HEK293T (cell line): ENCODE measurements around the gene TADA1.
"Not testable (repeated sequence)": the region's sequence is repeated elsewhere in the genome, so short reads cannot be mapped to it uniquely, and the experiment has no call there.

ENCODE experiments used
- CTCF ChIA-PET: fragments of 350-600 bp; formaldehyde crosslinking; extraction: SDS; loops from one replicate; lab custom pipeline; 2021; ENCODE audit warnings: antibody characterized with exemption, inconsistent platforms; lab: Yijun Ruan, JAX
- POLR2A ChIA-PET: fragments of 350-600 bp; formaldehyde crosslinking; extraction: SDS; loops from one replicate; lab custom pipeline; 2020; ENCODE audit warnings: antibody characterized with exemption, inconsistent platforms; lab: Yijun Ruan, JAX
- DNase-seq: peaks from one replicate; pipeline ENCODE4 v3.0.0; 2012; ENCODE audit warnings: mixed read lengths; ENCODE audit errors: extremely low spot score
- ARNT ChIP-seq: fragments of 450-650 bp; IDR thresholded peaks from 2 replicates; pipeline ENCODE4 v1.6.1; 2017; ENCODE audit warnings: mild to moderate bottlenecking
- BHLHE40 ChIP-seq: fragments of 450-650 bp; IDR thresholded peaks from 2 replicates; pipeline ENCODE4 v1.6.1; 2016; ENCODE audit warnings: mild to moderate bottlenecking, moderate library complexity, borderline replicate concordance
- CTBP1 ChIP-seq: fragments of 450-650 bp; IDR thresholded peaks from 2 replicates; pipeline ENCODE4 v1.6.1; 2016; ENCODE audit warnings: borderline replicate concordance
- FOXA1 ChIP-seq: fragments of 450-650 bp; IDR thresholded peaks from 2 replicates; pipeline ENCODE4 v1.6.1; 2016; ENCODE audit warnings: mild to moderate bottlenecking
- FOXK2 ChIP-seq: fragments of 450-650 bp; IDR thresholded peaks from 2 replicates; pipeline ENCODE4 v1.6.1; 2016; ENCODE audit warnings: mild to moderate bottlenecking
- FOXM1 ChIP-seq: fragments of 450-650 bp; IDR thresholded peaks from 2 replicates; pipeline ENCODE4 v1.6.1; 2017; ENCODE audit warnings: mild to moderate bottlenecking, borderline replicate concordance
- HDGF ChIP-seq: fragments of 450-650 bp; IDR thresholded peaks from 2 replicates; pipeline ENCODE4 v1.6.1; 2017; ENCODE audit warnings: antibody characterized with exemption, borderline replicate concordance
- L3MBTL2 ChIP-seq: fragments of 450-650 bp; conservative IDR thresholded peaks from 2 replicates; pipeline ENCODE4 v1.6.1; 2016; ENCODE audit warnings: mild to moderate bottlenecking
- LEF1 ChIP-seq: fragments of 450-650 bp; IDR thresholded peaks from 2 replicates; pipeline ENCODE4 v1.6.1; 2017; ENCODE audit warnings: mild to moderate bottlenecking, borderline replicate concordance
- NFRKB ChIP-seq: fragments of 450-650 bp; IDR thresholded peaks from 2 replicates; pipeline ENCODE4 v1.6.1; 2016; ENCODE audit warnings: mild to moderate bottlenecking, moderate library complexity
- SP1 ChIP-seq: fragments of 450-650 bp; IDR thresholded peaks from 2 replicates; pipeline ENCODE4 v1.6.1; 2017
- SUZ12 ChIP-seq: fragments of 450-650 bp; IDR thresholded peaks from 2 replicates; pipeline ENCODE4 v1.6.1; 2016; ENCODE audit warnings: mild to moderate bottlenecking
- TARDBP ChIP-seq: fragments of 450-650 bp; IDR thresholded peaks from 2 replicates; pipeline ENCODE4 v1.6.1; 2016
- ZNF384 ChIP-seq: fragments of 450-650 bp; IDR thresholded peaks from 2 replicates; pipeline ENCODE4 v1.6.1; 2016
- TF ChIP-seq, protein P1 (sequence below): fragments of 450-650 bp; IDR thresholded peaks from 2 replicates; pipeline ENCODE4 v1.6.1; 2016

Gene TADA1

DNA sequence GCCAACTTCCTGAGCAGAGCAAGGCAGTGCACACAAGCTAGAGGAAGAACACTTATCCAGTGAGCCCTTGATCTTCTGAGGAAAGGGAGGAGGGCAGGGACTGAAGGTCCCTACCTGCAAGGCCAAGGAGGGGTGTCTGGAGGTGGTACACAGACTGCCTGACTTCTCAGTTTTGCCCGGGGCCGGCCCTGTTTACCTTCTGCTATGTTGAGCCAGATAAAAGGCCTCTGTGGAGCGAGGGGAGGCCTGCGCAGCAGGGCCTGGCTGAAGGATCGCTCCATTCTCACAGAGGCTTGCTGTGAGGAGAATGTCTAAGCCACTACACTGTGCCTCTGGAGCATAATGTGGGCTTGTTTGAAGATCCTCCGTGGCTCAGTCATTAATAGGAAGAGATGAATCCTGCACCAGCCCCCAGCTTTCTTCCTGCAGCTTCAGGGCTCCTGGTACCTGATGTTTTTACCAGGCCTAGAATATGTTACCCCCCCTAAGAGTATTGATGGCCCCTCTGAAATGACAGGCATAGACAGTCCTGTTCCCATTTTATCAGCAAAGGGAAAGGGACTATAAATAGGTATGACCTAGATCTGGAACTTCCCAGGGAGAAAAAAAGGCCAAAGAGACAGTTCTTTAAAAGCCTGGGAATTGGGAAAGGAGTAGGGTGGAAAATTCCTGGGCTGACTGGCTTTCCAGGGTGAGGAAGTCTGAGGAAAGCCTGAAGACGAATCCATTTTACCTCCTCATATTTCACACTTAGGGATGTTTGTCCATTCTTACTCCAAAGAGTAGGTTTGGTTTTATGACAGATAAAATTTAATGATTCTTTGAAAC is 32.1 kb downstream of the TADA1 start:
- TF ChIP-seq ZNF384 = no peak
- no peak for TF ChIP-seq TARDBP
- no peak for TF ChIP-seq NFRKB
- no peak for TF ChIP-seq SP1
- TF ChIP-seq, protein P1, sequence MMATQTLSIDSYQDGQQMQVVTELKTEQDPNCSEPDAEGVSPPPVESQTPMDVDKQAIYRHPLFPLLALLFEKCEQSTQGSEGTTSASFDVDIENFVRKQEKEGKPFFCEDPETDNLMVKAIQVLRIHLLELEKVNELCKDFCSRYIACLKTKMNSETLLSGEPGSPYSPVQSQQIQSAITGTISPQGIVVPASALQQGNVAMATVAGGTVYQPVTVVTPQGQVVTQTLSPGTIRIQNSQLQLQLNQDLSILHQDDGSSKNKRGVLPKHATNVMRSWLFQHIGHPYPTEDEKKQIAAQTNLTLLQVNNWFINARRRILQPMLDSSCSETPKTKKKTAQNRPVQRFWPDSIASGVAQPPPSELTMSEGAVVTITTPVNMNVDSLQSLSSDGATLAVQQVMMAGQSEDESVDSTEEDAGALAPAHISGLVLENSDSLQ = no peak
- TF ChIP-seq ARNT = no peak
- no peak for TF ChIP-seq SUZ12
- TF ChIP-seq FOXK2 = no peak
- no peak for TF ChIP-seq BHLHE40
- no peak for TF ChIP-seq HDGF
- TF ChIP-seq FOXA1 = no peak
- ChIA-PET CTCF (no interaction called here), POLR2A (no interaction called here)
- DNase-seq = no peak

DNA sequence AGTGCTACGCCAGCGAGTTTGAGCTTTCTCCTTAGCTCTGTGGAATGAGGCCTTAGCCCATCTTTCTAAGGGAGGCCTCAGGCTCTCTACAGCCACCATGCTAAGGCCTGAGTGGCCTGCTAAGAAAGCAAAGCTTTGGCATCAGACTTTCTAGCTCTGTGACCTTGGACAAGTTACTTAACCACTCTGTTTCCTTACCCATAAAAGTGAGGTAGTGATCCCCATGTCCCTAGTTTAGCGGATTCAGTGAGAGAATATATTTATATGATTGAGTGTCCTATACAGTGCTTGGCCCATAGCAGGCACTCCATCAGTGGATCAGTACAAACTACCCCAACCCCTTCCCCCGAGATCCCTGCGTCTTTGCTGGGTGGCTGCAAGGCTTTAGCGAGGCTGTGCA is 32.7 kb downstream of the TADA1 start:
- DNase-seq = no peak
- CTCF ChIA-PET = no interaction called here
- TF ChIP-seq SUZ12 = no peak
- TF ChIP-seq BHLHE40 = no peak
- no peak for TF ChIP-seq SP1
- no peak for TF ChIP-seq LEF1
- TF ChIP-seq FOXK2 = no peak
- TF ChIP-seq FOXA1 = no peak
- TF ChIP-seq, protein P1 = no peak
- POLR2A ChIA-PET = no interaction called here

DNA sequence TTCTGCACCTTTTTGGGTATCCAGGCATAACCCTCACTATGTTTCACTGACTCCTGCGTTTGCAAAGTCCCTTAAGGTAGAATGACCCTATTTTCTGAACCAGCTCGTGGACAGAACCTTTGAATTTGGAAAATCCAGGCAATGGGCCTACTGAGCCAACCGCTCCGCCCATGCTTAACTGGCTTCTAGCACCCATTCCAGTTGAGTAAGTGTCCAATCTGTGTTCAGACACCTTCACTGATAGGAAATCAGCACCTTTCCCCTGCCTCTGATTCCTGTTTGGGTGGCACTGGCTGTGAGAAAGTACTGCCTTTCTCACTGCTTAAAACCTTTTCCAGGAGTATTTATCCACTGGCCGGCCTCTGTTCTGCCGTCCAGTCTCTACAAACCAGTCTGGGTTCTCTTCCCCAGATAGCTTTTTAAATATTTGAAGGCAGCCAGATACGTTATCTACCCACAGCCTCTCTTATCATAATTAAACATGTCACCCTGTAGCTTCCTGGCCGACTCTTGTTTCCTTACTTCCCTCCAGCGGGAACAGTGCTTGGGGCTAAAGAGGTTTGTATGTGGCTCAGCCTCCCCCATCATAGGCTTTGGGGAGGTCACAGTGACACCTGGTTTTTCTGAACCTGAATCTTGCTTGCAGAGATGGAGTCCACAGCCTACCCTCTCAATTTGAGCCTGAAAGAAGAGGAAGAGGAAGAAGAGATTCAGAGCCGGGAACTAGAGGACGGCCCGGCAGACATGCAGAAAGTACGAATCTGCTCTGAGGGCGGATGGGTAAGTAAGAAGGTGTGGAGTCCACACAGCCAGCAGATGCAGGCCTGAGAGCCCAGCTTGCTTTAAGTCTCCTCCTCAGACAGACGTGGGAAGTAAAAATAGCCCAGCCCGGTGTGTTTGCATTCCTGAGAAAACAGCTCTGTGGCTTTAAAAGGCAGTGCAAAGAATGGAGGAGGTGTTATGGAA is 35.5 kb downstream of the TADA1 start:
- DNase-seq = no peak
- CTCF ChIA-PET = no interaction called here
- POLR2A ChIA-PET = interaction anchor here (0.9 to 1.6 kb wide), 3 partner anchors 18 to 131 kb away, joined by 3 to 4 read pairs (median 3); partner anchors contain the start of gene TADA1
- TF ChIP-seq TARDBP = no peak

DNA sequence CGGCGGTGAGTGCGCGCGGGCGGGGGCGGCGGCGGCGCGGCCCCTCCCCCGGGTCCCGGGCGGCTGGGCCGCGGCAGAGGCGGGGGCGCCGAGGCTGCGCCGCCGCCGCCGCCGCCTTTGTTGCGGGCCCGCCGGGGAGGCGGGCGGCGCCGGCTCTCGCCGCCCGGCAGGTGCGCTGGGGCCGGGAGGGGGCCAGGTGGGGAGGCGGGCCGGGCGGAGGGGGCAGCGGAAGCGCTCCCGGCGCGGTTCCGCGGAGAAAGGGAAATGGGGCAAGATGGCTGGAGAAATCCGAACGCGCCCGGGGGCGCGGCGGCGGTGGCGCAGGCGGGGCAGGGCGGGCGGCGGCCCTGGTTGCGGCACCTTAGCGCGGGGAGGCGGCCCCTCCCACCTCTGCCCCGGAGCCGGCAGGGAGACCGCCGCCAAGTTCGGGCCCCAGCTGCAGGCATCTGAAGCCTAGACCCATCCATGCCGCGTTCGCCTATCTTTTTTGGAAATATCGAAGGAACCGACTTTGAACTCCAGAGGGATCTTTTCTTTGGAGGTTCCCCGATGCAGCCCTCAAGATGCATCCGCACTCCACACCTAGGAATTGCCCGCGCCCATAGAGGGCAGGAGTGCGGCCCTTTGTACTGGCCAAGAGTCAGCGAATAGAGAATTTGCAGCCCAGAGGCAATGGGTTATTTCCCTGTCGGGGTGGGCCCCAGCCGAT is 36.3 kb downstream of the TADA1 start:
- peak; percentile 49; the same call in 1 of the 2 replicates for TF ChIP-seq L3MBTL2
- no peak for TF ChIP-seq FOXA1
- TF ChIP-seq LEF1 = peak; percentile 73; the same call in 1 of the 2 replicates
- ChIA-PET POLR2A (interaction anchor here (1.0 to 1.6 kb wide), 16 partner anchors 9 to 381 kb away, joined by 3 to 11 read pairs (median 4); partner anchors contain the start of genes POU2F1 and TADA1), CTCF (no interaction called here)
- DNase-seq = peak; percentile 69

DNA sequence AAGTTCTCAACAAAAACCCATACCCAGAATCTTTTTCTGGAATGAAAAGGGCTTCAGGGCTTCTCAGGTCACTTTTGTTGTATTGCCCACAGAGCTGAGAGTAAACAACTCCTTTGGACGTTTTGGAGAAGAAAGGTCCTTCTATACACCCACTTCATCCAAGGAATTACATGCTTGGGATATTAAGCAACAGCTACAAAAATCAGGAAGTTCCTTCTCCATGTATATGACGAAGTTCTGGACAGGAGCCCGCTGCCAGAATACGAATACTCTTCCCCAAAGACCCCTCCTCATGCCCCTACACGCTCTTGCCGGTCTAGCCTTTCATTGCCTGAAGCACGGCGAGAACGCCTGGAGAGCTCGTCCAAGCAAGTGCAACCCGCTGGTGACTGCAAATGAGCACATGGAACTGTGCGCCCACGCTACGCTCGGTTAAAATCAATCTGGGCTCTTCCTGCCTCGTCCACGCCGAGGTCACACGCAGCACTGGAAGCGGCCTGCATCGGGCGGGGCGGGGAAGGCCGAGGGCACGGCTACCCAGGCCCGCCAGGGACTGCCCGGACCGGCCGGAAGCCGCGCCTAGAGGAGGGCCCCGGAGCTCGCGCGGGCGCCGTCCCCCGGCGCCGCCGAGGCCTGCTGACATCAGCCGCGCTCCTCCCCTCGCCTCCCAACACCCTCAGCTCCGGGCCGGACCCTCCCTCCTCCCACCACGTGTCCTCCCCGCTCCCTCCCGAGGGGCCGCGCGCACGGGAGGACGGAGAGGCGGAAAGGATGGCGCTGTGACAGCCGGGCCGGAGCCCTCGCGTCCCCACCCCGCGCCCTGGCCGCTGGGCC is 37.1 kb downstream of the TADA1 start, which contains the start of gene POGK:
TSS of gene POGK (plus strand) at position 710 of the 834 bp plus-strand sequence. CDS start 1,482 bp downstream, outside the sequence.
- peak; percentile 93 for DNase-seq
- POLR2A ChIA-PET = interaction anchor here (0.9 to 1.6 kb wide), 19 partner anchors 8 to 382 kb away, joined by 3 to 11 read pairs (median 4); partner anchors contain the start of genes POU2F1 and TADA1
- TF ChIP-seq, protein P1 = 0 out of 2 replicates have a peak, but pooled peaks have one; percentile 37
- TF ChIP-seq FOXM1 (no peak), L3MBTL2 (peak; percentile 96)
- CTCF ChIA-PET = no interaction called here

DNA sequence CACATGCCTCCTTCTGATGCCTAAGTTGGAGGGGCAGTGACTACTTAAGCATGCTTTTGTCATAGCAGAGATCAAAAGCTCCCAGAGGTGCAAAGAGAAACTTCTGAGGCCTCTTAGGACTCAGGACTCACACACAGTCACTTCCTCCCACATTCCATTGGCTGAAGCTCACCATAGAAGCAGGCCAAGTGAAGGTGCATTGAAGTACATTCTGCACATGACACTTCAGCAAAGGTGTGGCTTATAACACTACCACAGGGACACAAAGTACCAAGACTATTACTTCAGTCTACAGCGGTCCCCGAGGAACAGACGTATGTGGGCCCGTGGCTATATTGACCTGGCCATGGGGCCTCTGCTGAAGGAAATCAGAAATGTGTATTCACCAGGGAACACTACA is 39.3 kb downstream of the TADA1 start:
- DNase-seq = no peak
- CTCF ChIA-PET = no interaction called here
- TF ChIP-seq ZNF384 = no peak
- no peak for TF ChIP-seq LEF1
- TF ChIP-seq ARNT = no peak
- no peak for TF ChIP-seq TARDBP
- no peak for TF ChIP-seq CTBP1
- no peak for TF ChIP-seq L3MBTL2
- TF ChIP-seq FOXK2 = no peak
- POLR2A ChIA-PET = no interaction called here

DNA sequence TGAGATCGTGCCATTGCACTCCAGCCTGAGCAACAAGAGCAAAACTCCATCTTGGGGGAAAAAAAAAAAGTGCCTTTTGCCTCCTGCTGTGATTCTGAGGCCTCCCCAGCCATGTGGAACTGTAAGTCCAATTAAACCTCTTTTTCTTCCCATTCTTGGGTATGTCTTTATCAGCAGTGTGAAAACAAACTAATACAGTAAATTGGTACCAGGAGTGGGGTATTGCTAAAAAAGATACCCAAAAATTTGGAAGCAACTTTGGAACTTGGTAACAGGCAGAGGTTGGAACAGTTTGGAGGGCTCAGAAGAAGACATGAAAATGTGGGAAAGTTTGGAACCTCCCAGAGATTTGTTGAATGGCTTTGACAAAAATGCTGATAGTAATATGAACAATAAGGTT is 46.3 kb downstream of the TADA1 start:
- CTCF ChIA-PET, POLR2A ChIA-PET, DNase-seq: not testable (repeated sequence)
